Cardiac muscle cell (in vitro differentiated cells and primary cell): ENCODE results near the gene ITFG1. TPM values are rescaled to one million over a fixed set of nuclear protein-coding genes. Genes with fewer than 3 reads are reported as not detected.

Experiments used
- DNase-seq, 2 donors: peaks; one replicate each; pipeline versions ENCODE4 v3.0.0 to v3.0.0-alpha.2; 2010 to 2017; ENCODE audit warnings: low read depth in 1 of 2, low spot score in 1 of 2
- H3K27ac ChIP-seq: fragments of 200-600 bp; sonication (generic); 2 replicates; pipeline ENCODE4 v1.5.1; 2016
- H3K27me3 ChIP-seq: fragments of 200-600 bp; sonication (generic); 2 replicates; pipeline ENCODE4 v1.6.0; 2016; ENCODE audit warnings: control low read depth
- H3K36me3 ChIP-seq: fragments of 200-600 bp; sonication (generic); 2 replicates; pipeline ENCODE4 v1.5.1; 2016; ENCODE audit warnings: control low read depth
- H3K4me1 ChIP-seq: fragments of 200-600 bp; sonication (generic); 2 replicates; pipeline ENCODE4 v1.8.1; 2017; ENCODE audit warnings: low read depth, mild to moderate bottlenecking, mixed run types
- H3K4me3 ChIP-seq: fragments of 200-600 bp; sonication (generic); 2 replicates; pipeline ENCODE4 v1.5.1; 2016; ENCODE audit warnings: mild to moderate bottlenecking
- H3K9me3 ChIP-seq: fragments of 200-600 bp; sonication (generic); 2 replicates; pipeline ENCODE4 v1.5.1; 2017; ENCODE audit warnings: low read depth, mild to moderate bottlenecking, control low read depth
- polyA plus RNA-seq: library from polyadenylated mRNA; unstranded; fragments of >200 nt; fragmentation: Nextera tagmentation; extraction: Ambion mirVana; gene quantifications from 2 replicates; pipeline ENCODE4 v1.2.1, GENCODE V29; 2016
- total RNA-seq: library from RNA; depleted of rRNA; stranded (reverse); fragments of >200 nt; gene quantifications from 2 replicates; pipeline ENCODE4 v1.2.3, GENCODE V29; 2016
- TF ChIP-seq, protein P1 (sequence below): IDR thresholded peaks from 2 replicates; pipeline ENCODE4 v1.5.1; 2012; ENCODE audit warnings: low read depth, mild to moderate bottlenecking, low read length

ITFG1 gene
- total and polyA plus RNA-seq, 2 experiments from 2014 or later, result 44.5 to 118 TPM

DNA sequence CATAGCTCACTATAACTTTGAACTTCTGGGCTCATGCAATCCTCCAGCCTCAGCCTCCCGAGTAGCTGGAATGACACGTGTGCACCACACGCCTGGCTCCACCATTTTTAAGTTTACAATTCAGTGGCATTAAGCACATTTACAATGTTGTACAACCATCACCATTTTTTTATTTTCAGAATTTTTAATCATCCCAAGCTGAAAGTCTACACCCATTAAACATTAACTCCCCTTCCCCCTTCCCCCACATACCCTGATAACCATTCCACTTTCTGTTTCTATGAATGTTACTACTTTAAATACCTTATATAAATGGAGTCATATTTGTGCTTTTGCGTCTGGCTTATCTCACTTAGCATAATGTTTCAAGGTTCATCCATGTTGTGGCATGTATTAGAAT is 335.1 kb downstream of the ITFG1 start:
- H3K9me3 ChIP-seq, result no peaks in the 10 kb centered on the region
- no peaks in the 10 kb centered on the region for H3K27me3 ChIP-seq
- H3K4me1 ChIP-seq, result no peaks in the 10 kb centered on the region
- TF ChIP-seq, protein P1, sequence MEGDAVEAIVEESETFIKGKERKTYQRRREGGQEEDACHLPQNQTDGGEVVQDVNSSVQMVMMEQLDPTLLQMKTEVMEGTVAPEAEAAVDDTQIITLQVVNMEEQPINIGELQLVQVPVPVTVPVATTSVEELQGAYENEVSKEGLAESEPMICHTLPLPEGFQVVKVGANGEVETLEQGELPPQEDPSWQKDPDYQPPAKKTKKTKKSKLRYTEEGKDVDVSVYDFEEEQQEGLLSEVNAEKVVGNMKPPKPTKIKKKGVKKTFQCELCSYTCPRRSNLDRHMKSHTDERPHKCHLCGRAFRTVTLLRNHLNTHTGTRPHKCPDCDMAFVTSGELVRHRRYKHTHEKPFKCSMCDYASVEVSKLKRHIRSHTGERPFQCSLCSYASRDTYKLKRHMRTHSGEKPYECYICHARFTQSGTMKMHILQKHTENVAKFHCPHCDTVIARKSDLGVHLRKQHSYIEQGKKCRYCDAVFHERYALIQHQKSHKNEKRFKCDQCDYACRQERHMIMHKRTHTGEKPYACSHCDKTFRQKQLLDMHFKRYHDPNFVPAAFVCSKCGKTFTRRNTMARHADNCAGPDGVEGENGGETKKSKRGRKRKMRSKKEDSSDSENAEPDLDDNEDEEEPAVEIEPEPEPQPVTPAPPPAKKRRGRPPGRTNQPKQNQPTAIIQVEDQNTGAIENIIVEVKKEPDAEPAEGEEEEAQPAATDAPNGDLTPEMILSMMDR, result no peak
- H3K36me3 ChIP-seq, result no peaks in the 10 kb centered on the region
- no peak for DNase-seq
- H3K27ac ChIP-seq, result no peak overlapping the region
- no peak overlapping the region for H3K4me3 ChIP-seq

DNA sequence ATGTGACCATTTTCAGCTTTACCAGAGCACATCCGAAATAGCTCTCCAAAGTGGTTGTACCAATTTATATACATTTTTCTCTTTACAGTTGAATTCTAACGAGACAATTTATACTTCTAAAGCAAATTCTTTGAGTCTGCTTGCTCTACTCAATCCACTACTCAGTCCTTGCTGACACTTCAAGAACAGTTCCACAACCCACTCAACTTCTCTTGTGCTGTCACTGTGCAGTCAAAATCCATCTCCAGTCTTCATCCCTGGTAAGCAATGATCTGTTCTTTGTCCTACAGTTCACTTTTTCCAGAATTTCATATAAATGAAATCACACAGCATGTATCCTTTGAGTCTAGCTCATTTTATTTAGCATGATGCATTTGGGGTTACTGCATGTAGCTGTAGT is 347.7 kb downstream of the ITFG1 start:
- H3K36me3 ChIP-seq, result no peaks in the 10 kb centered on the region
- H3K27me3 ChIP-seq, result no peaks in the 10 kb centered on the region
- H3K9me3 ChIP-seq, result no peaks in the 10 kb centered on the region
- no peaks in the 10 kb centered on the region for H3K4me1 ChIP-seq
- TF ChIP-seq, protein P1, result no peak
- no peak overlapping the region for H3K4me3 ChIP-seq
- H3K27ac ChIP-seq, result no peak overlapping the region
- DNase-seq, result no peak

GRCh38 chr16:47110939-47111338 is 349.9 kb downstream of the ITFG1 start:
- H3K36me3 ChIP-seq, result peaks cover 4% of the 10 kb centered on the region
- no peaks in the 10 kb centered on the region for H3K4me1 ChIP-seq
- no peaks in the 10 kb centered on the region for H3K9me3 ChIP-seq
- no peak overlapping the region for H3K4me3 ChIP-seq
- H3K27me3 ChIP-seq, result no peaks in the 10 kb centered on the region
- no peak overlapping the region for H3K27ac ChIP-seq
- TF ChIP-seq, protein P1, result no peak
- DNase-seq, result no peak

- no peak overlapping the region for H3K27ac ChIP-seq
- H3K36me3 ChIP-seq, result peaks cover 4% of the 10 kb centered on the region
- H3K4me3 ChIP-seq, result no peak overlapping the region
- H3K27me3 ChIP-seq, result no peaks in the 10 kb centered on the region
- TF ChIP-seq, protein P1, result no peak
- no peaks in the 10 kb centered on the region for H3K4me1 ChIP-seq
- no peaks in the 10 kb centered on the region for H3K9me3 ChIP-seq
- DNase-seq, result no peak
Measured at GRCh38 chr16:47109361-47109760, 351.5 kb downstream of the ITFG1 start.

Other genes with a start within 250 kb of the ITFG1 start
- 91.9 and 107 TPM in 2 replicates for gene PHKB, start 268 bp upstream of the ITFG1 start, total RNA-seq
- 84.2 and 101 TPM in 2 replicates for gene PHKB, start 268 bp upstream of the ITFG1 start, polyA plus RNA-seq